HEK293 (cell line): ENCODE data around the gene TNS3.

Source experiments
- CTCF ChIA-PET: fragments of 350-600 bp; formaldehyde crosslinking; extraction: SDS; loops from one replicate; lab custom pipeline; 2021; ENCODE audit warnings: antibody characterized with exemption; lab: Yijun Ruan, JAX
- POLR2A ChIA-PET: fragments of 300-600 bp; formaldehyde crosslinking; extraction: SDS; loops from one replicate; lab custom pipeline; 2020; ENCODE audit warnings: antibody characterized with exemption, inconsistent platforms; lab: Yijun Ruan, JAX
- H3K27ac ChIP-seq: fragments of 200-500 bp; sonication (Bioruptor generic); 2 replicates; pipeline ENCODE4 v1.5.1; 2014; ENCODE audit warnings: low read depth, low read length, control low read depth, inconsistent platforms; ENCODE audit errors: extremely low read depth
- H3K36me3 ChIP-seq, 2 experiments: fragments of 200-500 bp in 1 of 2; sonication (Bioruptor generic) in 1 of 2; 1 replicate in 1 of 2; 2 replicates in 1 of 2; pipeline ENCODE4 v1.5.1; 2014 to 2017; ENCODE audit warnings: inconsistent platforms in 2 of 2, low read length in 2 of 2; ENCODE audit not compliant: control insufficient read depth in 2 of 2, insufficient read depth in 1 of 2
- H3K4me1 ChIP-seq: fragments of 200-500 bp; sonication (Bioruptor generic); 2 replicates; pipeline ENCODE4 v1.5.1; 2014; ENCODE audit warnings: mild to moderate bottlenecking, low read length, inconsistent platforms; ENCODE audit not compliant: control insufficient read depth, insufficient read depth
- H3K4me3 ChIP-seq: 2 replicates; pipeline ENCODE4 v1.5.1; 2011; ENCODE audit warnings: low read depth, mild to moderate bottlenecking, control low read depth, low read length, moderate library complexity
- H3K9me3 ChIP-seq: fragments of 200-500 bp; sonication (Bioruptor generic); 2 replicates; pipeline ENCODE4 v1.5.1; 2014; ENCODE audit warnings: low read depth, low read length, inconsistent platforms; ENCODE audit not compliant: control insufficient read depth, insufficient read depth
- FEZF1 ChIP-seq: fragments of 450-650 bp; formaldehyde crosslinking; IDR thresholded peaks from 2 replicates; pipeline ENCODE4 v1.5.1; 2016; ENCODE audit warnings: missing biosample characterization, missing genetic modification characterization
- KLF1 ChIP-seq: fragments of 450-650 bp; formaldehyde crosslinking; IDR thresholded peaks from 2 replicates; pipeline ENCODE4 v1.5.1; 2016; ENCODE audit warnings: missing biosample characterization, missing genetic modification characterization
- MEIS1 ChIP-seq: sonication (generic); formaldehyde crosslinking; IDR thresholded peaks from 2 replicates; pipeline ENCODE4 v1.8.1; 2022; ENCODE audit warnings: missing genetic modification reagents, mild to moderate bottlenecking, borderline replicate concordance
- MZF1 ChIP-seq: fragments of 450-650 bp; formaldehyde crosslinking; IDR thresholded peaks from 2 replicates; pipeline ENCODE4 v1.5.1; 2017; ENCODE audit warnings: missing biosample characterization, missing genetic modification characterization, borderline replicate concordance
- PRDM4 ChIP-seq: fragments of 450-650 bp; formaldehyde crosslinking; IDR thresholded peaks from 2 replicates; pipeline ENCODE4 v1.5.1; 2017; ENCODE audit warnings: missing biosample characterization, missing genetic modification characterization
- SP7 ChIP-seq: fragments of 450-650 bp; formaldehyde crosslinking; IDR thresholded peaks from 2 replicates; pipeline ENCODE4 v1.5.1; 2016; ENCODE audit warnings: missing biosample characterization, missing genetic modification characterization
- TRIM28 ChIP-seq: IDR thresholded peaks from 2 replicates; pipeline ENCODE4 v1.6.1; 2011; ENCODE audit warnings: low read length, control low read depth, borderline replicate concordance
- ZBTB8A ChIP-seq: fragments of 450-650 bp; formaldehyde crosslinking; IDR thresholded peaks from 2 replicates; pipeline ENCODE4 v1.5.1; 2016; ENCODE audit warnings: missing biosample characterization, missing genetic modification characterization
- ZNF112 ChIP-seq: fragments of 450-650 bp; formaldehyde crosslinking; IDR thresholded peaks from 2 replicates; pipeline ENCODE4 v1.5.0; 2017; ENCODE audit warnings: missing biosample characterization, missing genetic modification characterization
- ZNF138 ChIP-seq: fragments of 450-650 bp; formaldehyde crosslinking; IDR thresholded peaks from 2 replicates; pipeline ENCODE4 v1.5.1; 2016; ENCODE audit warnings: missing biosample characterization, missing genetic modification characterization, borderline replicate concordance
- ZNF140 ChIP-seq: fragments of 450-650 bp; formaldehyde crosslinking; IDR thresholded peaks from 2 replicates; pipeline ENCODE4 v1.5.1; 2016; ENCODE audit warnings: missing biosample characterization, missing genetic modification characterization
- ZNF23 ChIP-seq: fragments of 450-650 bp; formaldehyde crosslinking; IDR thresholded peaks from 2 replicates; pipeline ENCODE4 v1.5.1; 2016; ENCODE audit warnings: missing biosample characterization, missing genetic modification characterization, borderline replicate concordance
- ZNF548 ChIP-seq: fragments of 450-650 bp; formaldehyde crosslinking; IDR thresholded peaks from 2 replicates; pipeline ENCODE4 v1.5.1; 2016; ENCODE audit warnings: missing biosample characterization, missing genetic modification characterization
- ZNF585B ChIP-seq: fragments of 450-650 bp; formaldehyde crosslinking; IDR thresholded peaks from 2 replicates; pipeline ENCODE4 v1.5.1; 2016; ENCODE audit warnings: missing biosample characterization, missing genetic modification characterization
- ZNF623 ChIP-seq: fragments of 450-650 bp; formaldehyde crosslinking; IDR thresholded peaks from 2 replicates; pipeline ENCODE4 v1.5.1; 2016; ENCODE audit warnings: missing biosample characterization, missing genetic modification characterization
- ZNF704 ChIP-seq: fragments of 450-650 bp; formaldehyde crosslinking; IDR thresholded peaks from 2 replicates; pipeline ENCODE4 v1.5.1; 2016; ENCODE audit warnings: missing biosample characterization, missing genetic modification characterization
- ZNF843 ChIP-seq: fragments of 450-650 bp; formaldehyde crosslinking; IDR thresholded peaks from 2 replicates; pipeline ENCODE4 v1.5.1; 2016; ENCODE audit warnings: missing biosample characterization, missing genetic modification characterization
- TF ChIP-seq, protein P1 (sequence below): fragments of 450-650 bp; formaldehyde crosslinking; IDR thresholded peaks from 2 replicates; pipeline ENCODE4 v1.5.1; 2016; ENCODE audit warnings: missing biosample characterization, missing genetic modification characterization, borderline replicate concordance

The TNS3 gene

DNA sequence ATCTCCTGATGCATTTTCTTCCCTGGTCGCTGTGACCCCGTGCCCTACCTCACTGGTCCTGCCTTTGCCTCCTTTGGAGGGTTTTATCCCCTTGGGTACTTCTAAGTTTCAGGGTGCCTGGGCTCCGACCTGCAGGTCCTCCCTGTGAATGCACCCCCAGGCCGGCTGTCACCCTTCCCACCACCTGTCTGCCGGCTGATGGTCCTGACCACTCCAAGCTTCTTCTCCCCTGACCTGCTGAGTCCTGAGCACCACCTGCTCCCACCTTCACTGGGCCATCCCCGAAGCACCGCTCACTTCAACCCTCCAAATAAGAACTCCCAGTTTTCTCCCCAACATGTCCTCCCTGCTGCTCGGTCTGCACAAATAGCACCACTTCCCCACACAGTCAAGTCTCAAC lies 33.4 kb downstream of the TNS3 start:
- CTCF ChIA-PET, result no interaction called here
- Histone ChIP-seq H3K4me1 (no peaks in the 10 kb centered on the region), H3K9me3 (no peaks in the 10 kb centered on the region), H3K36me3 (no peaks in the 10 kb centered on the region), H3K27ac (no peak overlapping the region), H3K4me3 (no peak overlapping the region)
- POLR2A ChIA-PET, result no interaction called here
- TF ChIP-seq ZNF140 (tag by site-specific recombination) (no peak), ZBTB8A (tag by site-specific recombination) (no peak), ZNF112 (no peak), ZNF843 (no peak), ZNF23 (tag by site-specific recombination) (no peak), ZNF138 (tag by site-specific recombination) (no peak), MZF1 (tag by site-specific recombination) (no peak)

GRCh38 chr7:47546733-47547494 lies 35.0 kb downstream of the TNS3 start:
- no peaks in the 10 kb centered on the region for H3K4me1 ChIP-seq
- no peaks in the 10 kb centered on the region for H3K9me3 ChIP-seq
- TF ChIP-seq MEIS1 (CRISPR knock-in tag), result no peak
- no peak for TF ChIP-seq ZNF704 (tag by site-specific recombination)
- peak; percentile 90 for TF ChIP-seq KLF1
- TF ChIP-seq FEZF1 (tag by site-specific recombination), result no peak
- no peak for TF ChIP-seq ZNF548 (tag by site-specific recombination)
- TF ChIP-seq, all 188 proteins: peak for 1
- ChIA-PET POLR2A (no interaction called here), CTCF (interaction anchor here (0.6 kb wide), 1 partner anchor 228 kb away, joined by 4 read pairs; no protein-coding TSS in a partner anchor)
- Histone ChIP-seq H3K4me3 (no peak overlapping the region), H3K27ac (no peak overlapping the region), H3K36me3 (no peaks in the 10 kb centered on the region)

- CTCF ChIA-PET, result interaction anchor here (0.6 to 1.4 kb wide), 2 partner anchors 12 to 229 kb away, joined by 4 to 6 read pairs; no protein-coding TSS in a partner anchor
- Histone ChIP-seq H3K36me3 (no peaks in the 10 kb centered on the region), H3K9me3 (no peaks in the 10 kb centered on the region), H3K27ac (no peak overlapping the region), H3K4me1 (no peaks in the 10 kb centered on the region), H3K4me3 (no peak overlapping the region)
- POLR2A ChIA-PET, result no interaction called here
- TF ChIP-seq PRDM4 (tag by site-specific recombination) (no peak), ZNF623 (tag by site-specific recombination) (no peak), TRIM28 (no peak), SP7 (no peak), ZNF704 (tag by site-specific recombination) (no peak), ZNF585B (tag by site-specific recombination) (no peak)
- TF ChIP-seq, protein P1, sequence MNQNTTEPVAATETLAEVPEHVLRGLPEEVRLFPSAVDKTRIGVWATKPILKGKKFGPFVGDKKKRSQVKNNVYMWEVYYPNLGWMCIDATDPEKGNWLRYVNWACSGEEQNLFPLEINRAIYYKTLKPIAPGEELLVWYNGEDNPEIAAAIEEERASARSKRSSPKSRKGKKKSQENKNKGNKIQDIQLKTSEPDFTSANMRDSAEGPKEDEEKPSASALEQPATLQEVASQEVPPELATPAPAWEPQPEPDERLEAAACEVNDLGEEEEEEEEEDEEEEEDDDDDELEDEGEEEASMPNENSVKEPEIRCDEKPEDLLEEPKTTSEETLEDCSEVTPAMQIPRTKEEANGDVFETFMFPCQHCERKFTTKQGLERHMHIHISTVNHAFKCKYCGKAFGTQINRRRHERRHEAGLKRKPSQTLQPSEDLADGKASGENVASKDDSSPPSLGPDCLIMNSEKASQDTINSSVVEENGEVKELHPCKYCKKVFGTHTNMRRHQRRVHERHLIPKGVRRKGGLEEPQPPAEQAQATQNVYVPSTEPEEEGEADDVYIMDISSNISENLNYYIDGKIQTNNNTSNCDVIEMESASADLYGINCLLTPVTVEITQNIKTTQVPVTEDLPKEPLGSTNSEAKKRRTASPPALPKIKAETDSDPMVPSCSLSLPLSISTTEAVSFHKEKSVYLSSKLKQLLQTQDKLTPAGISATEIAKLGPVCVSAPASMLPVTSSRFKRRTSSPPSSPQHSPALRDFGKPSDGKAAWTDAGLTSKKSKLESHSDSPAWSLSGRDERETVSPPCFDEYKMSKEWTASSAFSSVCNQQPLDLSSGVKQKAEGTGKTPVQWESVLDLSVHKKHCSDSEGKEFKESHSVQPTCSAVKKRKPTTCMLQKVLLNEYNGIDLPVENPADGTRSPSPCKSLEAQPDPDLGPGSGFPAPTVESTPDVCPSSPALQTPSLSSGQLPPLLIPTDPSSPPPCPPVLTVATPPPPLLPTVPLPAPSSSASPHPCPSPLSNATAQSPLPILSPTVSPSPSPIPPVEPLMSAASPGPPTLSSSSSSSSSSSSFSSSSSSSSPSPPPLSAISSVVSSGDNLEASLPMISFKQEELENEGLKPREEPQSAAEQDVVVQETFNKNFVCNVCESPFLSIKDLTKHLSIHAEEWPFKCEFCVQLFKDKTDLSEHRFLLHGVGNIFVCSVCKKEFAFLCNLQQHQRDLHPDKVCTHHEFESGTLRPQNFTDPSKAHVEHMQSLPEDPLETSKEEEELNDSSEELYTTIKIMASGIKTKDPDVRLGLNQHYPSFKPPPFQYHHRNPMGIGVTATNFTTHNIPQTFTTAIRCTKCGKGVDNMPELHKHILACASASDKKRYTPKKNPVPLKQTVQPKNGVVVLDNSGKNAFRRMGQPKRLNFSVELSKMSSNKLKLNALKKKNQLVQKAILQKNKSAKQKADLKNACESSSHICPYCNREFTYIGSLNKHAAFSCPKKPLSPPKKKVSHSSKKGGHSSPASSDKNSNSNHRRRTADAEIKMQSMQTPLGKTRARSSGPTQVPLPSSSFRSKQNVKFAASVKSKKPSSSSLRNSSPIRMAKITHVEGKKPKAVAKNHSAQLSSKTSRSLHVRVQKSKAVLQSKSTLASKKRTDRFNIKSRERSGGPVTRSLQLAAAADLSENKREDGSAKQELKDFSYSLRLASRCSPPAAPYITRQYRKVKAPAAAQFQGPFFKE (tag by site-specific recombination), result no peak
Measured at GRCh38 chr7:47546171-47546570, 35.7 kb downstream of the TNS3 start.
